ENCODE measurements around the gene VPS13A.
A peak's percentile ranks its signal among the peaks of the same experiment; 100 is the strongest.

VPS13A gene

DNA sequence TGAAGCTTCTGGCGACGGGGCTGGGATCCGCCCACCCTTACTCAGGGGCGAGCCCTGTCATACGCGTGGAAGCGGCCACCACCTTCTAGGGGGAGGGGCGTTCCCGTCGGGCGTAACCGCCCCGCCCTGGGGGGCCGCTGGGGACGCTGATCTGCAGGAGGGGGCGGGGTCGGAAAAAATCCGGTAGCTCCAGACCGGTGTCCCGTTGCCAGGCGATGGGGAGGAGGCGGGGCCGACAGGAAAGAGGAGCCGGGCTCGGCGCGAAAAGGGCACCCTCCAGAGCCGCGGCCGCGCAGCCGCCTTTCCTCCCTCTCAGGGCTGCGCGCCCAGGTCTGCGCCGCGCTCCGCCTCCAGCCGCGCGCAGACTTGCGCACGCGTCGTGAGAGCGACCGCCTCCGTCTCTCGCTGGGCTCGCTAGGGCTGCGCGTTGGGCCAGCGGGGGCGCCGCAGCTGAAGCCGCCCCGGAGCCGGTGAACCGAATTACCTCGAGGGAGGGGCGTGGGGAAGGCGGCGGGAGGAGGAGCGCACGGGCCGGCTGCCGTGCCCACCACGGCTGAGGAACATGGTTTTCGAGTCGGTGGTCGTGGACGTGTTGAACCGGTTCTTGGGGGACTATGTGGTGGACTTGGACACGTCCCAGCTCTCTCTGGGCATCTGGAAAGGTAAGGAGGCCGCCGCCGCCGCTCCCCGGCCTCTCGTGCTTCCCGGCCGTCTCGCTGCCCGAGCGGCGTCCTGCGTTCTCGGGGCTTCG lies at the start of gene VPS13A:
TSS of gene VPS13A (plus strand) at position 392 of the 751 bp plus-strand sequence. CDS start at position 563, 171 bp downstream.
- peak; percentile 58 for TF ChIP-seq CTCF (IDR thresholded peaks at IDR 0.05; ENCODE audit: borderline replicate concordance, control extremely low read depth, extremely low read depth, insufficient read depth, missing control alignments)
- in situ Hi-C loops (cut with MboI; ENCODE audit: low sequenced_read_pairs, unreplicated experiment) = no loop called here
- DNase-seq (ENCODE audit: low spot score) = peak; percentile 94

GRCh38 chr9:77128125-77128789 lies 49.1 kb upstream of the VPS13A start:
- no peak for DNase-seq (ENCODE audit: low spot score)
- in situ Hi-C loops (cut with MboI; ENCODE audit: low sequenced_read_pairs, unreplicated experiment) = loop anchor here (25.0 kb wide), 1 partner anchor 316 kb away; no protein-coding TSS in a partner anchor
- no peak for TF ChIP-seq CTCF (IDR thresholded peaks at IDR 0.05; ENCODE audit: borderline replicate concordance, control extremely low read depth, extremely low read depth, insufficient read depth, missing control alignments)

- no peak for TF ChIP-seq CTCF (IDR thresholded peaks at IDR 0.05; ENCODE audit: borderline replicate concordance, control extremely low read depth, extremely low read depth, insufficient read depth, missing control alignments)
- in situ Hi-C loops (cut with MboI; ENCODE audit: low sequenced_read_pairs, unreplicated experiment) = loop anchor here (25.0 kb wide), 1 partner anchor 319 kb away; no protein-coding TSS in a partner anchor
These were observed 45.9 kb upstream of the VPS13A start for GRCh38 chr9:77131399-77131798.

GRCh38 chr9:77133011-77133410 lies 44.3 kb upstream of the VPS13A start:
- in situ Hi-C loops (cut with MboI; ENCODE audit: low sequenced_read_pairs, unreplicated experiment) = loop anchor here (25.0 kb wide), 1 partner anchor 321 kb away; no protein-coding TSS in a partner anchor
- DNase-seq (ENCODE audit: low spot score) = no peak
- TF ChIP-seq CTCF (IDR thresholded peaks at IDR 0.05; ENCODE audit: borderline replicate concordance, control extremely low read depth, extremely low read depth, insufficient read depth, missing control alignments) = no peak

More at GRCh38 chr9:77131399-77131798, 45.9 kb upstream of the VPS13A start:
- DNase-seq (ENCODE audit: low spot score) = no peak

DNA sequence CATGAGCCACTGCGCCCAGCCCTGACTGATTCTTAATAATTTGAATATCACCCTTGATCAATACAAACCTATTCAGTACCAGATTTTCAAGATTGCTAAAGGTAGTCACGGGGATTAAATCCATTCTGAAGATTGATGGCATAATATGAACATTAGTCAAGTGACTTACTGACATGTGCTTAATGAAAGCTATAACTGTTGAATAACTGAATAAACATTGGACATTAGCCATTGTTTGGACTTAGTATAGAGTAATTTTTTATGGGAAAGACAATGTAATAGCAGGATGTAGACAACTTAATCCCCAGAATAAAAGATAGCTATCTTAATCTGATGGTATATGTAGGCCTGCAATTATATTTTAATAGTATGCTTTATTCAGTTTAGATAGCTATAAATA lies 35.0 kb upstream of the VPS13A start:
- in situ Hi-C loops (cut with MboI; ENCODE audit: low sequenced_read_pairs, unreplicated experiment) = loop anchor here (25.0 kb wide), 1 partner anchor 330 kb away; no protein-coding TSS in a partner anchor
- no peak for TF ChIP-seq CTCF (IDR thresholded peaks at IDR 0.05; ENCODE audit: borderline replicate concordance, control extremely low read depth, extremely low read depth, insufficient read depth, missing control alignments)
- no peak for DNase-seq (ENCODE audit: low spot score)

DNA sequence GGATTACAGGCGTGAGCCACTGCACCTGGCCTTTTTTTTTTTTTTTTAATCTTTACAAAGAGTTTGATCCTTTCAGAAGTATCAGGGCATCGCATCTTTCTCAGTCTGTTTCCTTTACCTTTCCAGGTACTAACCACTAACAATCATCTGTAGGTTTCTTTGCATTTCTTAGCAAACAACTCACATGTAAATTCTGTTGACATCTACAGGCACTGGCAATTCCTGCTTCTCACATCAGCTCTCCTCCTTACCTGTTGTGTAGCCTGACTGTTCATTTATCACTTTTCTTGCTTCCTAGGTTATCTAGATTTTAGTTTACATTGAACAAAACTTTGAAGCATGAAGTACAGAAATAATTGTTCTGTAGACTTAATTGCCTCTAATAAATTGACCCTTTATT lies 27.5 kb upstream of the VPS13A start:
- in situ Hi-C loops (cut with MboI; ENCODE audit: low sequenced_read_pairs, unreplicated experiment) = loop anchor here (25.0 kb wide), 2 partner anchors 338 to 612 kb away; no protein-coding TSS in a partner anchor
- no peak for DNase-seq (ENCODE audit: low spot score)
- no peak for TF ChIP-seq CTCF (IDR thresholded peaks at IDR 0.05; ENCODE audit: borderline replicate concordance, control extremely low read depth, extremely low read depth, insufficient read depth, missing control alignments)
